Ectodermal cell (in vitro differentiated cells): ENCODE data around the gene CCDC183.

Source experiments
- H3K27ac ChIP-seq: 2 replicates; pipeline ENCODE4 v1.7.0; 2013; ENCODE audit warnings: mild to moderate bottlenecking, low read depth, low read length; ENCODE audit not compliant: insufficient read depth, poor library complexity, severe bottlenecking
- H3K27me3 ChIP-seq: 2 replicates; pipeline ENCODE4 v1.7.0; 2013; ENCODE audit warnings: mild to moderate bottlenecking, low read length; ENCODE audit not compliant: insufficient read depth, control insufficient read depth, poor library complexity, severe bottlenecking
- H3K36me3 ChIP-seq: one replicate; pipeline ENCODE4 v1.7.0; 2013; ENCODE audit warnings: low read length; ENCODE audit not compliant: control insufficient read depth, insufficient read depth
- H3K4me1 ChIP-seq: one replicate; pipeline ENCODE4 v1.7.0; 2013; ENCODE audit warnings: low read length; ENCODE audit not compliant: control insufficient read depth, insufficient read depth
- H3K4me3 ChIP-seq: 2 replicates; pipeline ENCODE4 v1.7.0; 2013; ENCODE audit warnings: low read depth, low read length, control low read depth; ENCODE audit not compliant: insufficient read depth
- H3K9me3 ChIP-seq: 2 replicates; pipeline ENCODE4 v1.7.0; 2013; ENCODE audit warnings: mild to moderate bottlenecking, low read length, moderate library complexity; ENCODE audit not compliant: control insufficient read depth
- WGBS, 2 experiments: methylation state at CpG; one replicate each; pipeline ENCODE4 v1.1.7; 2013; ENCODE audit warnings: missing lambda C conversion rate in 2 of 2; 5-methylcytosine and 5-hydroxymethylcytosine counted together

CCDC183 gene

GRCh38 chr9:136854113-136854841 is 58.1 kb downstream of the CCDC183 start:
- Histone ChIP-seq H3K4me3 (no peak overlapping the region), H3K27me3 (no peaks in the 10 kb centered on the region), H3K4me1 (peaks cover 6% of the 10 kb centered on the region), H3K27ac (no peak overlapping the region), H3K36me3 (peaks cover 8% of the 10 kb centered on the region), H3K9me3 (no peaks in the 10 kb centered on the region)
- 92 to 93% methylated on average over 30 of the region's 30 CpGs for WGBS, 2 experiments

GRCh38 chr9:136854842-136855460 is 58.8 kb downstream of the CCDC183 start:
- H3K4me3 ChIP-seq = no peak overlapping the region
- peaks cover 8% of the 10 kb centered on the region for H3K36me3 ChIP-seq
- H3K4me1 ChIP-seq = peaks cover 6% of the 10 kb centered on the region
- no peaks in the 10 kb centered on the region for H3K27me3 ChIP-seq
- H3K9me3 ChIP-seq = no peaks in the 10 kb centered on the region
- 93 to 95% methylated on average over 23 of the region's 23 CpGs for WGBS, 2 experiments
- H3K27ac ChIP-seq = no peak overlapping the region

DNA sequence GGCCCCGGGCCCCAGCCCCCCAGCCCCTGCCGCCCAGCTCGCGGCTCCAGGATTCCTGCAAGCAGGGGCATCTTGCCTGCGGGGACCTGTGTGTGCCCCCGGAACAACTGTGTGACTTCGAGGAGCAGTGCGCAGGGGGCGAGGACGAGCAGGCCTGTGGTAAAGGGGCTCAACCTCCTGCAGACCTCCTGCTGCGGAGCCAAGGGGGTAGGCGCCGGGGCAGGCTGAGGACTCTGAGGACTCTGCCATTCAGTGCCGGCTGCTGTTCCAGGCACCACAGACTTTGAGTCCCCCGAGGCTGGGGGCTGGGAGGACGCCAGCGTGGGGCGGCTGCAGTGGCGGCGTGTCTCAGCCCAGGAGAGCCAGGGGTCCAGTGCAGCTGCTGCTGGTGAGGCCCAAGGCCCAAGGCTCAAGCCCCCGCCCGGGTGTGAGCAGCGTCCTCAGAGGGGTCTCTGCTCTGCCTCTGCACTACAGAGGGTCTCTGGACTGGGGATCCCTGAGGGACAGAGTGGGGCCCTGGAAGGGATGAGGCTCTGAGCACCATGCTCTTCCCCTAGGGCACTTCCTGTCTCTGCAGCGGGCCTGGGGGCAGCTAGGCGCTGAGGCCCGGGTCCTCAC is 59.4 kb downstream of the CCDC183 start:
- 92 to 93% methylated on average over 26 of the region's 26 CpGs for WGBS, 2 experiments

DNA sequence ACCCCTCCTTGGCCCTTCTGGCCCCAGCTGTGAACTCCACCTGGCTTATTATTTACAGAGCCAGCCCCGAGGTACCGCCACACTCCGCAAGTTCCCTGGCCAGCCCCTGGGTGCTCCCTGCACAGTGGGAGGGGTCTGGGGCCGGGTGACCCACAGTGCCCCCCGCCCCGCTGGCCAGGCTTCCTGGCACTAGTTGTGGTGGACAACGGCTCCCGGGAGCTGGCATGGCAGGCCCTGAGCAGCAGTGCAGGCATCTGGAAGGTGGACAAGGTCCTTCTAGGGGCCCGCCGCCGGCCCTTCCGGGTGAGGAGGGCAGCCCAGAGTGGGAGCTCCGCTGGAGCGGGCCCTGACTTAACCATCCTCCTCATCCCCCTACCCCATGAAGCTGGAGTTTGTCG is 59.9 kb downstream of the CCDC183 start:
- WGBS, 2 experiments = 92 to 93% methylated on average over 15 of the region's 15 CpGs
- Histone ChIP-seq H3K36me3 (peaks cover 10% of the 10 kb centered on the region), H3K27ac (no peak overlapping the region), H3K9me3 (no peaks in the 10 kb centered on the region), H3K27me3 (no peaks in the 10 kb centered on the region), H3K4me3 (no peak overlapping the region), H3K4me1 (no peaks in the 10 kb centered on the region)

More for the DNA sequence above, 59.4 kb downstream of the CCDC183 start:
- no peak overlapping the region for H3K27ac ChIP-seq
- no peak overlapping the region for H3K4me3 ChIP-seq
- peaks cover 10% of the 10 kb centered on the region for H3K36me3 ChIP-seq
- H3K27me3 ChIP-seq = no peaks in the 10 kb centered on the region
- H3K9me3 ChIP-seq = no peaks in the 10 kb centered on the region
- H3K4me1 ChIP-seq = no peaks in the 10 kb centered on the region

GRCh38 chr9:136856541-136857141 is 60.5 kb downstream of the CCDC183 start:
- Histone ChIP-seq H3K27ac (no peak overlapping the region), H3K27me3 (no peaks in the 10 kb centered on the region), H3K36me3 (peaks cover 13% of the 10 kb centered on the region), H3K9me3 (no peaks in the 10 kb centered on the region), H3K4me1 (no peaks in the 10 kb centered on the region), H3K4me3 (no peak overlapping the region)
- WGBS, 2 experiments = 90 to 95% methylated on average over 13 to 14 of the region's 14 CpGs

DNA sequence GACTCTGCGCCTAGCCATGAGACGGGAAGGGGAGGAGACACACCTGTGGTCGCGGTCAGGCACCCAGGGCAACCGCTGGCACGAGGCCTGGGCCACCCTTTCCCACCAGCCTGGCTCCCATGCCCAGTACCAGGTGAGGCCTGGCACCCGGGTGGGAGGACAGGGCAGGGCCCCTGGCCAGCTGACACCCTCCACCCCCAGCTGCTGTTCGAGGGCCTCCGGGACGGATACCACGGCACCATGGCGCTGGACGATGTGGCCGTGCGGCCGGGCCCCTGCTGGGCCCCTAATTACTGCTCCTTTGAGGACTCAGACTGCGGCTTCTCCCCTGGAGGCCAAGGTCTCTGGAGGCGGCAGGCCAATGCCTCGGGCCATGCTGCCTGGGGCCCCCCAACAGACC is 61.0 kb downstream of the CCDC183 start:
- peaks cover 16% of the 10 kb centered on the region for H3K36me3 ChIP-seq
- WGBS, 2 experiments = 93% methylated on average over 19 of the region's 19 CpGs

More for the DNA sequence above, 61.0 kb downstream of the CCDC183 start:
- H3K27ac ChIP-seq = no peak overlapping the region
- H3K4me1 ChIP-seq = no peaks in the 10 kb centered on the region
- no peaks in the 10 kb centered on the region for H3K27me3 ChIP-seq
- H3K9me3 ChIP-seq = no peaks in the 10 kb centered on the region
- no peak overlapping the region for H3K4me3 ChIP-seq
